ENCODE data around the gene EPS8L3. TPM values are rescaled to one million over a fixed set of nuclear protein-coding genes. Genes with fewer than 3 reads are reported as not detected.
"Not testable (repeated sequence)": the region's sequence is repeated elsewhere in the genome, so short reads cannot be mapped to it uniquely, and the experiment has no call there.

Gene EPS8L3
- total RNA-seq, 1 donor from 2014 or later, result not detected

GRCh38 chr1:109748311-109748710 lies 15.4 kb downstream of the EPS8L3 start:
- DNase-seq (ENCODE audit: extremely low read depth, low read depth, low spot score), result not testable (repeated sequence)

DNA sequence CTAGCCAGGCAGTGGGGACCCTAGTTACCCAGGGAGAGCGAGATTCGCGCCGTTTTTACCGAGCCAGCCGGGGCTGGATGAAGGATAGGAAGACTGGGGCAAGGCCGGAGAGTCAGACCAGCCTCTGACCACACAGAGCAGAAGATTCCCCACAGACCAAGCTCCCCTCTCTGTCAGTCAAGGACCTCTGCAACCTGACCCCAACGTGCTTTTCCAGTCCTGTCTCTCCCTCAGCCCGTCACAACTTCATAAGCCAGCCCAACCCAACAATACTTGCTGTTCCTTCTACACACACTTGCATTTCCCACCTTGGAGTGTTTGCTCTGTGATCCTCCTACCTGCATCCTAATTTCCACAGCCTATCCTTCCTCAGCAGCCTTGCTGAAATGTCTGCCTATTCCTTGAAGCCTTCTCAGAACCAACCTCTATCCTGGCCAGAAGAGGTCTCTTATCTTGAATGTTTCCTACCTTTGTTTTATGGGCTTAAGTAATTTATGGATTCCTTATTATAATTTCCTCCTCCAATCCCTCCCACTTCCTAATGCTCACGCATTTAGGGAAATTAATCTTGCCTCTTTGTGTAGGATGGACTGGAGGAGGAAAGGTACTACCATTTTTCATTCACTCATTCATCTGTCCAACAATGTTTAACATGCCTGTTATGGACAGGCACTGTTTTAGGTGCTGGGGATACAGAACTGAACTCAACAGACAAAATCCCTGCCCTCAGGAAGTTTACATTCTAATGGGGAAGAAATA lies 22.9 kb downstream of the EPS8L3 start, which contains the start of gene GSTM3:
GSTM3 (minus strand) TSS at position 424 of the 759 bp plus-strand sequence. CDS start 751 bp downstream, outside the sequence.
- peak; percentile 29 for DNase-seq (ENCODE audit: extremely low read depth, low read depth, low spot score)

DNA sequence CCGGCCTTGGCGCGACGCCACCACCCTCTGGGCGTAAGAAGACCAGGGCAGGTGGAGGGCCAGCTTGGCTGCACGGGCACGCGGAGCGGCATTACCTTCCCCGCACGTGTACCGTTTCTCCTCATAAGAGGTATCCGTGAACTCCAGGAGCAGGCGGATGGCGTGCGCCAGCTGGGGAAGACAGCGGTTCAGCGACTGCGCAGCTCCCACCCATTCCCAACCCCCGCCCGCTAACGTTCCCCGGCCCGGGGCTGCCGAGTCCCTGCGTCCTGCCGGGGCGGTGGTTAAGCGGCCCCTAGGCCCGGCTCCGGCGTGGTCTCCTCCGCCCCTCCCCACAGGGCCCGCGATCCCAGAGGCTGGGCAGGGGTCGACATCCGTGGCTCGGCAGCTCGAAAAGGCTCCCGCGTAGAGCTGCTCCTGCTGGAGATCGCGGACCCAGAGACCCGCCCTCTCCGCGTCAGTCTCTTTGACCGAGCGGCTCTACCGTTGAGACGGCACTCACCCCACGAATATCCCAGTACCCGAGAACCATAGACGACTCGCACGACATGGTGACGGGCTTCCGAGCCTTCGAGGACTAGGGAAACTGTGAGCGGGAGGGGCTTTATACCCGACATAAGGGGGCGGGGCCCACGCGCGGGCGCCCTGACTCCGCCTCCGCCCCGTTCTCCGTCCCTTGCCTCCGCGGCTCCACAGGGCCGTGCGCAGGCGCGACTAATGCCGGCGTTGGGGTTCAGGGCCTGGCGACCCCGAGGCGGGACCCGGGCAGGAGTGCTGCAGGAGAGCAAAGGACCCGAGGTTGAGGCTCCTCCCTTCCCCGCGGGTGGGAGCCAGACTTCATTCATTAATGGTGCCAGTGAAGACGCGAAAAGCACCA lies 23.7 kb downstream of the EPS8L3 start:
- no peak for DNase-seq (ENCODE audit: extremely low read depth, low read depth, low spot score)

DNA sequence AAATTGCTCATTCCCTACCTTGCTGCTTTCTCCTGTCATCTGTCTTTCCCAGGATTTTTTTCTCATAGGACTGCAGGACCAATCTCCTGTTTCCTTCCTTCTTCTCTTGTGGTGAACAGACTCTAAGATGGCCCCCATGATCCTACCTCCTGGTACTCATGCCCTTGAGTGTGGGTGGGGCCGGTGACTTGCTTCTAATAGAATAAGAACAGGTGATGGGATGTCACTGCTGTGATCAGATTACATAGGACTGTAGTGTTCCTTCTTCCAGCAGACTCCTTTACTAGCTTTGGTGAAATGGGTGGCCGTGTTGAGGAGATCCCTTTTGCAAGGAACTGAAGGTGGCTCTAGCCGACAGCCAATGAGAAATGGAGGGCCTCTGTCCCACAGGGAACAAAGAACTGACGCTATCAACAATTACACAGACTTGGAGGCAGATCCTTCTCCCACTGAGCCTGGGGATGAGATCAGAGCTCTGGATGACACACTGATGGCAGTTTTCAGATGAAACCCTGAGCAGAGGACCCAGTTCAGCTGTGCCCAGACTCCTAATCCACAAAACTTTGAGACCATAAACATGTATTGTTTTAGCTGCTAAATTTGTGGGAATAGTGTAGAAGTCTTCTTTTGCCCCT lies 30.4 kb downstream of the EPS8L3 start:
- no peak for DNase-seq (ENCODE audit: extremely low read depth, low read depth, low spot score)

GRCh38 chr1:109732390-109732881 lies 31.3 kb downstream of the EPS8L3 start:
- no peak for DNase-seq (ENCODE audit: extremely low read depth, low read depth, low spot score)

DNA sequence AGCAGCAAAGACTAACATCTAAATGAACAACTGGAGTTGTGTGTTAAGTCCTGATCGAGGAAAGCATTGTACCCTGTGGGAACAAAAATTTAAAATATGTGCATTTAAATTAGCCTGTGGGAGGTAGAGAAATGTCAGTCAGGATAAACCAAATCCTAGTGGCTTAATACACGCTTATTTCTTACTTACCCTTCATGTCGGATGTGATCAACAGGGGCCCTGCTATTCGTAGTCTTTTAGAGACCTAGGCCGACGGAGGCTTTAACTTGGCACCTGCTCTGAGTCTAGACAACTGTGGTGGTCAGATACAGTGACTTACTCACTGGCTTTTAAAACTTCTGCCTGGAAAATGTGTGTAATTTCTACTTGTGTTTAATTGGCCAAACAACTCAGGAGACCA lies 33.1 kb downstream of the EPS8L3 start:
- DNase-seq (ENCODE audit: extremely low read depth, low read depth, low spot score), result no peak

- no peak for DNase-seq (ENCODE audit: extremely low read depth, low read depth, low spot score)
Observed at GRCh38 chr1:109728870-109729269, 34.9 kb downstream of the EPS8L3 start.

GRCh38 chr1:109726728-109727373 lies 36.9 kb downstream of the EPS8L3 start:
- DNase-seq (ENCODE audit: extremely low read depth, low read depth, low spot score), result no peak

- DNase-seq (ENCODE audit: extremely low read depth, low read depth, low spot score), result no peak
Observed at GRCh38 chr1:109726007-109726406, 37.7 kb downstream of the EPS8L3 start.

DNA sequence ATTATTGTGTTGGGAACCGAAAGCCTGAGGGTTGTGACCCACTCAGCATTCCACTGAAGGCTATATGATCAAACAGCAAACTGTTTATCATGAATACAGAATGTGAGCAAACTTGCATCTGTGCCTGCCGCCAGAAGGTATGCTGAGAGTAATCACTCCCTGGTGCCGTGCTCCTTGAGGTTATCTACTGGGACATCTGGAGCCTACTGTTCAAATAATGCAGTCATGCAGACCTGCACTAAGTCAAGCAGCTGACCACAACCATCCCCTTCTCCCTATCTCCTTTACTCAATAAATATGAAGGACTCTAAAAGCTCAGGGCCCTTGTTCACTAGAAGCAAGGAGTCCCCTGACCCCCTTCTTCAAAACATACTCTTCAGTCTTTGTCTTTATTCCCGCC lies 38.2 kb downstream of the EPS8L3 start:
- DNase-seq (ENCODE audit: extremely low read depth, low read depth, low spot score), result no peak

- DNase-seq (ENCODE audit: extremely low read depth, low read depth, low spot score), result no peak
Observed at GRCh38 chr1:109724933-109725332, 38.8 kb downstream of the EPS8L3 start.

GRCh38 chr1:109722908-109723691 lies 40.6 kb downstream of the EPS8L3 start:
- no peak for DNase-seq (ENCODE audit: extremely low read depth, low read depth, low spot score)

DNA sequence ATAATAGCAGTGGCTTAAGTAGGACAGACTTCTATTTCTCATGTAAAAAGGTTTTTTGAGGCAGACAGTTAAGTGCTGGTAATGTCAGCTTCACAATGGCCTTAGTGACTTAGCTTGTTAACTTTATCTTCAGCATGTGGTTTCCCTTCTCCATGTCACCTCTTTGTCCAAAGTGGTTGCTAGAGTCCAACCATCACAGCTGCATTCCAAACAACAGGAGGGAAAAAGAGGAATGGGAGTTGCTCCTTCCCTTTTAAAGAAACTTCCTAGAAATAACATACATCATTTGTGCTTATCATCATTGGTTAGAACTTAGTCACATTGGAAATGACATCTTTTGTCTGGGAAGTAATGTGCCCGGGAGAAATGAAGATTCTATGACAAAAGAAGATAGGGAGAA lies 41.8 kb downstream of the EPS8L3 start:
- no peak for DNase-seq (ENCODE audit: extremely low read depth, low read depth, low spot score)

GRCh38 chr1:109721042-109721441 lies 42.7 kb downstream of the EPS8L3 start:
- no peak for DNase-seq (ENCODE audit: extremely low read depth, low read depth, low spot score)

DNA sequence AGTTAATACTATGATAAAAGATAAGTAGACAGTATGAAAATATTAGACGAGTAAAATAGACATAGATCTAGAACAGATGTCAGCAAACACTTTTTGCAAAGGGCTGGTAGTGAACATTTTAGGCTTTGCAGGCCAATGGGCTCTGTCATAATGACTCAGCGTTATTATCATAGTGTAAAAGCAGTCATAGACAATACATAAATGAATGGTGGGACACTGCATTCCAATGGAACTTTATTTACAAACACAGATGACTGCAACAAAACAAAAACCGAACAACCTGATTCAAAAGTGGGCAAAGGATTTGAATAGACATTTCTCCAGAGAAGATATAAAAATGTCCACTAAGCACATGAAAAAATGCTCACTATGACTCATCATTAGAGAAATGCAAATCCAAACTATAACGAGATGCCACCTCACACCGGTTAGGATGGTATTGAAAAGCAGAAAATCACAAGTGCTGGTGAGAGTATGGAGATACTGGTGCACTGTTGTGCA lies 44.3 kb downstream of the EPS8L3 start:
- no peak for DNase-seq (ENCODE audit: extremely low read depth, low read depth, low spot score)

- DNase-seq (ENCODE audit: extremely low read depth, low read depth, low spot score), result no peak
Observed at GRCh38 chr1:109718495-109718894, 45.2 kb downstream of the EPS8L3 start.

GRCh38 chr1:109717729-109718128 lies 46.0 kb downstream of the EPS8L3 start:
- no peak for DNase-seq (ENCODE audit: extremely low read depth, low read depth, low spot score)

DNA sequence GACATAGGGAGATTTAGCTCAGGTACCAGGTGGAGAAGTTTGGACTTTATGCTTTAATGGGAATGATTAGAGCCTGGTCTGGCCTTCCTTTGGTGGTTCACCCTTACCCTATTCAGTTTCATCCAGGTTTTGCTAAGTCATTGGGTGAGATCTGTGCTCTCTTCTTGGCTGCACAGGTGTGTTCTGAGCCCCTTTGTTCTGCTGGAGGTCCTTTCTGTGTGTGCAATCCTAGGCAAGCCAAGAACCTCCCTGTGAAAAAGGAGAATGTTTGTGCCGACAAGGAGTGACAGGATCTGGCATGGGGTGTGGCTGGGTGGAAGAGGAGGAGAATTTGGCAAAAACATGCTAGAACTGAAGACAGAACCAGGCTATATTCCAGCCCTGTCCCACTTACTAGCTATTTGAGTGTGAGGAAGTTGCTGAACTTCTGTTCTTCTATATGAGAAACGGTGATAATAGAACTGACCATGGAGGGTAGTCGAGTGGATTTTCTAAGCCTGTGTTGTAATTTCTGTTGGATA lies 47.1 kb downstream of the EPS8L3 start:
- DNase-seq (ENCODE audit: extremely low read depth, low read depth, low spot score), result no peak

DNA sequence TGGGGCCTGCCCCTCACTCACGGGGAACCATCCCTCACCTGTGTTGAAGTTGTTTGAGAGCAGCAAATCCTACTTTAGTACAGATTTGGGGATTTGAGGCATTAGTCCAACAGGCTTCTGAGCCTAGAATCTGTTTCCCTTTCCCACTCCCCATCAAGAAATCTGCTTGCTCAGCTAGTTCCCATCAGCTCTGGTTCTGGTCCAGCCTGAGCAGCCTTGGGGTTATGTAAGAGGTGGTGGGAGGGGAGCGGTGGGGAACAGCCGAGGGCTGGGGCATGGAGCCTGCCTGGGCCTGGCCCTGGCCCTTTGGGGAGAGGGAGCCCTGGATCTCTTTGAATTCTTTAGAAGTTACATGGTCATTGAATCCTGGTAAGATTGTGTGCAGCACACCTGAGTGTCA lies 47.6 kb downstream of the EPS8L3 start:
- no peak for DNase-seq (ENCODE audit: extremely low read depth, low read depth, low spot score)
